Keratinocyte (primary cell): Measurements from ENCODE around the gene RBM8A. TPM values are rescaled to one million over a fixed set of nuclear protein-coding genes. Genes with fewer than 3 reads are reported as not detected.

Experiments
- DNase-seq: peaks from one replicate; pipeline ENCODE4 v3.0.0-alpha.2; 2011; ENCODE audit warnings: low read depth, missing footprints, low spot score
- FAIRE-seq: peaks from 2 replicates; lab custom pipeline; 2011; peaks lifted over from hg19 to GRCh38; lab: Jason Lieb, UNC
- H2AFZ ChIP-seq: 2 replicates; pipeline ENCODE4 v1.6.0; 2012; ENCODE audit warnings: low read length, control low read depth, inconsistent platforms; ENCODE audit not compliant: control insufficient read depth
- H3K27ac ChIP-seq: 2 replicates; pipeline ENCODE4 v1.5.1; 2011; ENCODE audit warnings: low read length; ENCODE audit not compliant: control insufficient read depth, insufficient read depth
- H3K27me3 ChIP-seq: 3 replicates; pipeline ENCODE4 v1.6.0; 2011; ENCODE audit warnings: low read length; ENCODE audit not compliant: control insufficient read depth, insufficient read depth; ENCODE audit errors: extremely low read depth
- H3K36me3 ChIP-seq, 2 experiments: 2 replicates in 1 of 2; 3 replicates in 1 of 2; pipeline ENCODE4 v1.5.1; 2011; ENCODE audit warnings: low read length in 2 of 2, mild to moderate bottlenecking in 1 of 2; ENCODE audit not compliant: control insufficient read depth in 2 of 2, insufficient read depth in 2 of 2; ENCODE audit errors: extremely low read depth in 1 of 2
- H3K4me1 ChIP-seq: 3 replicates; pipeline ENCODE4 v1.5.1; 2011; ENCODE audit warnings: low read length; ENCODE audit not compliant: control insufficient read depth, insufficient read depth; ENCODE audit errors: extremely low read depth
- H3K4me2 ChIP-seq: 3 replicates; pipeline ENCODE4 v1.6.0; 2011; ENCODE audit warnings: low read depth, low read length; ENCODE audit not compliant: control insufficient read depth, insufficient read depth; ENCODE audit errors: extremely low read depth
- H3K4me3 ChIP-seq, 3 experiments: fragments of 200-600 bp in 1 of 3; sonication (generic) in 1 of 3; 2 replicates in 2 of 3; 3 replicates in 1 of 3; pipeline ENCODE4 v1.5.1; 2011 to 2016; ENCODE audit warnings: low read length in 3 of 3, mild to moderate bottlenecking in 3 of 3, control low read depth in 2 of 3, inconsistent platforms in 1 of 3, low read depth in 1 of 3, mixed read lengths in 1 of 3, mixed run types in 1 of 3, moderate library complexity in 1 of 3; ENCODE audit not compliant: control insufficient read depth in 2 of 3, insufficient read depth in 2 of 3; ENCODE audit errors: extremely low read depth in 1 of 3
- H3K79me2 ChIP-seq: 2 replicates; pipeline ENCODE4 v1.6.0; 2012; ENCODE audit warnings: low read length; ENCODE audit not compliant: control insufficient read depth, insufficient read depth
- H3K9ac ChIP-seq: 3 replicates; pipeline ENCODE4 v1.6.0; 2011; ENCODE audit warnings: low read length; ENCODE audit not compliant: control insufficient read depth, insufficient read depth; ENCODE audit errors: extremely low read depth
- H3K9me1 ChIP-seq: 3 replicates; pipeline ENCODE4 v1.6.0; 2011; ENCODE audit warnings: low read length; ENCODE audit not compliant: control insufficient read depth, insufficient read depth; ENCODE audit errors: extremely low read depth
- H3K9me3 ChIP-seq: 2 replicates; pipeline ENCODE4 v1.5.1; 2012; ENCODE audit warnings: low read depth, low read length; ENCODE audit not compliant: control insufficient read depth
- H4K20me1 ChIP-seq: 3 replicates; pipeline ENCODE4 v1.6.0; 2011; ENCODE audit warnings: low read length; ENCODE audit not compliant: control insufficient read depth, insufficient read depth; ENCODE audit errors: extremely low read depth
- EZH2 ChIP-seq: IDR thresholded peaks from one replicate; pipeline ENCODE4 v1.6.1; 2012; ENCODE audit warnings: inconsistent platforms, mild to moderate bottlenecking, low read length, moderate library complexity
- dilution Hi-C: fragments of 300-500 bp; cut with MboI; formaldehyde crosslinking; loops from one replicate; pipeline ENCODE4 v1.7.0; 2020; ENCODE audit warnings: low sequenced_read_pairs; ENCODE audit not compliant: extremely low pct_ligation_motif_present
- polyA plus RNA-seq, 5 experiments: library from polyadenylated mRNA; depleted of rRNA in 3 of 5; stranded (reverse) in 3 of 5; stranded (forward) in 1 of 5; unstranded in 1 of 5; fragments of >200 nt; gene quantifications; 1 replicate in 1 of 5; 2 replicates in 3 of 5; 3 replicates in 1 of 5; pipeline versions ENCODE4 v1.2.1 to v1.2.3, GENCODE V29; 2011 to 2012; ENCODE audit warnings: missing spikeins in 2 of 5, low read depth in 1 of 5, low replicate concordance in 1 of 5
- TF ChIP-seq, protein P1 (sequence below), 3 experiments: IDR thresholded peaks in 1 of 3; conservative IDR thresholded peaks in 1 of 3; optimal IDR thresholded peaks in 1 of 3; 2 replicates in 2 of 3; 3 replicates in 1 of 3; pipeline versions ENCODE3 to v1.5.1; 2011; ENCODE audit warnings: low read length in 3 of 3, mild to moderate bottlenecking in 3 of 3, moderate library complexity in 2 of 3, control low read depth in 1 of 3, inconsistent platforms in 1 of 3; ENCODE audit not compliant: insufficient read depth in 2 of 3; ENCODE audit errors: extremely low read depth in 1 of 3

RBM8A gene
- polyA plus RNA-seq, 1 donor (not counting 4 experiments of a cell fraction or from before 2014, with no cell fraction given) = 209 TPM

DNA sequence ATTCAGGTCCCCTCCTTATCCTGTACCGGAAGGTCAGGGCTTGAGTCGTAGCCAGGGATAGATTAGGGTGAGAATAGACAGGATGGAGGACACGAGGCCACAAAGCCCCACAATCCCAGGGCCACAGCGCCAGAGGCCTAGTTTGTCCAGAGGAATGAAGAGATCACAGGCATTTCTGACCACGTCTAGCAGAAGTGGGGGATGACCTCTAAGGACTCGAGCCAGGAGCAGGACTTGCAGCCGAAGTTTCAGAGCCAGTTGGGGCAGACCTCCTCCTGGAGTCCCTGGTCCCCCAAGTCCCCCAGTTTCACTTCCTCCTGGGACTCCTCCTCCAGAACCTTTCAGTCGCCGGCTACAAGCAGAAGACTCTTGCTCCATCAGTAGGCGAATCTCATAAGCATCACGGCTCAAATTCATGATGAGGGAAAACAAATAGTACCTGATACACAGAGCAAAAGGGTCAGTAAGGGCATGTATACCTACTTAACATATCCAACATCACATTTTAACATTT is 15.1 kb downstream of the RBM8A start:
- H4K20me1 ChIP-seq = no peaks in the 10 kb centered on the region
- H3K27ac ChIP-seq = no peak overlapping the region
- no peak for TF ChIP-seq EZH2
- TF ChIP-seq, protein P1, sequence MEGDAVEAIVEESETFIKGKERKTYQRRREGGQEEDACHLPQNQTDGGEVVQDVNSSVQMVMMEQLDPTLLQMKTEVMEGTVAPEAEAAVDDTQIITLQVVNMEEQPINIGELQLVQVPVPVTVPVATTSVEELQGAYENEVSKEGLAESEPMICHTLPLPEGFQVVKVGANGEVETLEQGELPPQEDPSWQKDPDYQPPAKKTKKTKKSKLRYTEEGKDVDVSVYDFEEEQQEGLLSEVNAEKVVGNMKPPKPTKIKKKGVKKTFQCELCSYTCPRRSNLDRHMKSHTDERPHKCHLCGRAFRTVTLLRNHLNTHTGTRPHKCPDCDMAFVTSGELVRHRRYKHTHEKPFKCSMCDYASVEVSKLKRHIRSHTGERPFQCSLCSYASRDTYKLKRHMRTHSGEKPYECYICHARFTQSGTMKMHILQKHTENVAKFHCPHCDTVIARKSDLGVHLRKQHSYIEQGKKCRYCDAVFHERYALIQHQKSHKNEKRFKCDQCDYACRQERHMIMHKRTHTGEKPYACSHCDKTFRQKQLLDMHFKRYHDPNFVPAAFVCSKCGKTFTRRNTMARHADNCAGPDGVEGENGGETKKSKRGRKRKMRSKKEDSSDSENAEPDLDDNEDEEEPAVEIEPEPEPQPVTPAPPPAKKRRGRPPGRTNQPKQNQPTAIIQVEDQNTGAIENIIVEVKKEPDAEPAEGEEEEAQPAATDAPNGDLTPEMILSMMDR (optimal IDR thresholded peaks at IDR 0.05 in 1 of 3, IDR thresholded peaks at IDR 0.05 in 1 of 3, conservative IDR thresholded peaks at IDR 0.05 in 1 of 3; ENCODE audit: extremely low read depth in 1 of 3, insufficient read depth in 2 of 3, low read length in 3 of 3) = no peak
- no peak overlapping the region for H3K4me3 ChIP-seq
- H3K9me1 ChIP-seq = no peaks in the 10 kb centered on the region
- peaks cover 14% of the 10 kb centered on the region in 2 experiments for H3K36me3 ChIP-seq
- H3K4me1 ChIP-seq = peaks cover 19% of the 10 kb centered on the region
- H3K9me3 ChIP-seq = no peaks in the 10 kb centered on the region
- FAIRE-seq (no peak), DNase-seq (no peak)
- H2AFZ ChIP-seq = no peak overlapping the region
- dilution Hi-C loops = no loop called here
- H3K27me3 ChIP-seq = no peaks in the 10 kb centered on the region
- no peak overlapping the region for H3K9ac ChIP-seq
- no peak overlapping the region for H3K4me2 ChIP-seq
- H3K79me2 ChIP-seq = peaks cover 2% of the 10 kb centered on the region

DNA sequence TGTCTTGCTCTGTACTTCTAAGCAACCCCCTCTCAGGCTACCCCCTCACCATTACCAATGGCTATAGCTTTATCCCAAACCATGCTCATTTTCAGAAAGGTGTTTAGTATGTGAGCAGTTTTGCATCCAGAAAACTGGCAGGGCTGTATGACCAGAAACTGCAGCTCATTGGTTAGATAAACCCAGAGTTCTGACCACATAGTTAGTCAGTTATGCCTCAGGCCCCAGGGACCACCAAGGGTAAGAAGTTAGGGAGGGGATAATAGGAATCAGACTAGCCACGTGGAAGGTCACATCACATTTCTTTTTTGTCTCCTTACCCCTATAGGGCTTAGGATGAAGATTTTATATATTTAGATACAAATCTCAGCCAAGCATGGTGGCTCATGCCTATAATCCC is 18.6 kb downstream of the RBM8A start:
- Histone ChIP-seq H3K4me3 (no peak overlapping the region), H3K79me2 (no peaks in the 10 kb centered on the region), H3K9me1 (no peaks in the 10 kb centered on the region), H3K4me2 (no peak overlapping the region), H3K9ac (no peak overlapping the region), H3K27ac (no peak overlapping the region), H3K9me3 (no peaks in the 10 kb centered on the region), H4K20me1 (no peaks in the 10 kb centered on the region), H2AFZ (no peak overlapping the region), H3K36me3 (peaks cover 8% of the 10 kb centered on the region in 2 experiments), H3K27me3 (no peaks in the 10 kb centered on the region), H3K4me1 (peaks cover 15% of the 10 kb centered on the region)
- DNase-seq = no peak
- TF ChIP-seq, protein P1 (optimal IDR thresholded peaks at IDR 0.05 in 1 of 3, IDR thresholded peaks at IDR 0.05 in 1 of 3, conservative IDR thresholded peaks at IDR 0.05 in 1 of 3; ENCODE audit: extremely low read depth in 1 of 3, insufficient read depth in 2 of 3, low read length in 3 of 3) = no peak
- TF ChIP-seq EZH2 = no peak
- peak; percentile 36 for FAIRE-seq
- dilution Hi-C loops = no loop called here
